ENCODE data around the gene SDHD. TPM values are rescaled to one million over a fixed set of nuclear protein-coding genes. Genes with fewer than 3 reads are reported as not detected.

SDHD gene
- polyA plus RNA-seq, 2 of the 4 experiments (the other 2 are of a cell fraction) = 86.3 to 91.5 TPM

Other genes starting within 250 kb of the SDHD start
- gene ALG9, start 215.3 kb upstream of the SDHD start, polyA plus RNA-seq (2011; rRNA removed) = 31.4 and 33.3 TPM in 2 replicates
- 15.0 to 15.8 TPM (median 15.3 TPM) in 3 replicates for gene ALG9, start 215.3 kb upstream of the SDHD start, polyA plus RNA-seq (2017; fragmentation: RNase III; extraction: RNeasy Plus Mini Kit Qiagen cat#74134 plus additional on column Dnase treatment)
- gene FDXACB1, start 207.7 kb upstream of the SDHD start, polyA plus RNA-seq (2011; rRNA removed) = 2.4 and 3.0 TPM in 2 replicates
- gene FDXACB1, start 207.7 kb upstream of the SDHD start, polyA plus RNA-seq (2017; fragmentation: RNase III; extraction: RNeasy Plus Mini Kit Qiagen cat#74134 plus additional on column Dnase treatment) = 1.9 to 2.1 TPM (median 2.1 TPM) in 3 replicates
- gene CFAP68, start 207.3 kb upstream of the SDHD start, polyA plus RNA-seq (2011; rRNA removed) = 59.7 and 84.6 TPM in 2 replicates
- gene CFAP68, start 207.3 kb upstream of the SDHD start, polyA plus RNA-seq (2017; fragmentation: RNase III; extraction: RNeasy Plus Mini Kit Qiagen cat#74134 plus additional on column Dnase treatment) = 36.3 to 40.3 TPM (median 36.5 TPM) in 3 replicates
- 1.1 and 3.1 TPM in 2 replicates for gene CRYAB, start 175.1 kb upstream of the SDHD start, polyA plus RNA-seq (2011; rRNA removed)
- 4.1 to 25.3 TPM (median 4.8 TPM) in 3 replicates for gene CRYAB, start 175.1 kb upstream of the SDHD start, polyA plus RNA-seq (2017; fragmentation: RNase III; extraction: RNeasy Plus Mini Kit Qiagen cat#74134 plus additional on column Dnase treatment)
- 0.07 TPM in 1 of 2 replicates, not detected in the other for gene HSPB2, start 174.1 kb upstream of the SDHD start, polyA plus RNA-seq (2011; rRNA removed)
- gene HSPB2, start 174.1 kb upstream of the SDHD start, polyA plus RNA-seq (2017; fragmentation: RNase III; extraction: RNeasy Plus Mini Kit Qiagen cat#74134 plus additional on column Dnase treatment) = not detected in 3 replicates
- gene C11orf52, start 168.0 kb upstream of the SDHD start, polyA plus RNA-seq (2011; rRNA removed) = 0.13 and 0.19 TPM in 2 replicates
- 0.08 TPM in 1 of 3 replicates, not detected in the others for gene C11orf52, start 168.0 kb upstream of the SDHD start, polyA plus RNA-seq (2017; fragmentation: RNase III; extraction: RNeasy Plus Mini Kit Qiagen cat#74134 plus additional on column Dnase treatment)
- 6.9 and 7.9 TPM in 2 replicates for gene DIXDC1, start 149.5 kb upstream of the SDHD start, polyA plus RNA-seq (2011; rRNA removed)
- gene DIXDC1, start 149.5 kb upstream of the SDHD start, polyA plus RNA-seq (2017; fragmentation: RNase III; extraction: RNeasy Plus Mini Kit Qiagen cat#74134 plus additional on column Dnase treatment) = 5.5 to 7.4 TPM (median 7.1 TPM) in 3 replicates
- 33.0 and 42.8 TPM in 2 replicates for gene DLAT, start 61.5 kb upstream of the SDHD start, polyA plus RNA-seq (2011; rRNA removed)
- gene DLAT, start 61.5 kb upstream of the SDHD start, polyA plus RNA-seq (2017; fragmentation: RNase III; extraction: RNeasy Plus Mini Kit Qiagen cat#74134 plus additional on column Dnase treatment) = 32.1 to 33.3 TPM (median 32.5 TPM) in 3 replicates
- gene PIH1D2, start 12.9 kb upstream of the SDHD start, polyA plus RNA-seq (2011; rRNA removed) = 1.4 and 1.9 TPM in 2 replicates
- 0.98 to 1.3 TPM (median 1.2 TPM) in 3 replicates for gene PIH1D2, start 12.9 kb upstream of the SDHD start, polyA plus RNA-seq (2017; fragmentation: RNase III; extraction: RNeasy Plus Mini Kit Qiagen cat#74134 plus additional on column Dnase treatment)
- gene NKAPD1, start 12.6 kb upstream of the SDHD start, polyA plus RNA-seq (2011; rRNA removed) = 14.3 and 20.1 TPM in 2 replicates
- gene NKAPD1, start 12.6 kb upstream of the SDHD start, polyA plus RNA-seq (2017; fragmentation: RNase III; extraction: RNeasy Plus Mini Kit Qiagen cat#74134 plus additional on column Dnase treatment) = 13.4 to 16.9 TPM (median 16.6 TPM) in 3 replicates
- 84.5 and 126 TPM in 2 replicates for gene TIMM8B, start 117 bp upstream of the SDHD start, polyA plus RNA-seq (2011; rRNA removed)
- gene TIMM8B, start 117 bp upstream of the SDHD start, polyA plus RNA-seq (2017; fragmentation: RNase III; extraction: RNeasy Plus Mini Kit Qiagen cat#74134 plus additional on column Dnase treatment) = 85.3 to 94.0 TPM (median 87.6 TPM) in 3 replicates
- gene IL18, start 77.2 kb downstream of the SDHD start, polyA plus RNA-seq (2011; rRNA removed) = 87.1 and 95.5 TPM in 2 replicates
- gene IL18, start 77.2 kb downstream of the SDHD start, polyA plus RNA-seq (2017; fragmentation: RNase III; extraction: RNeasy Plus Mini Kit Qiagen cat#74134 plus additional on column Dnase treatment) = 114 to 122 TPM (median 119 TPM) in 3 replicates
- not detected in 2 replicates for gene TEX12, start 80.5 kb downstream of the SDHD start, polyA plus RNA-seq (2011; rRNA removed)
- not detected in 3 replicates for gene TEX12, start 80.5 kb downstream of the SDHD start, polyA plus RNA-seq (2017; fragmentation: RNase III; extraction: RNeasy Plus Mini Kit Qiagen cat#74134 plus additional on column Dnase treatment)
- gene BCO2, start 88.6 kb downstream of the SDHD start, polyA plus RNA-seq (2011; rRNA removed) = 1.9 and 2.1 TPM in 2 replicates
- 0.79 to 1.8 TPM (median 1.3 TPM) in 3 replicates for gene BCO2, start 88.6 kb downstream of the SDHD start, polyA plus RNA-seq (2017; fragmentation: RNase III; extraction: RNeasy Plus Mini Kit Qiagen cat#74134 plus additional on column Dnase treatment)
- gene PTS, start 139.6 kb downstream of the SDHD start, polyA plus RNA-seq (2011; rRNA removed) = 34.0 and 48.5 TPM in 2 replicates
- 33.6 to 34.4 TPM (median 33.9 TPM) in 3 replicates for gene PTS, start 139.6 kb downstream of the SDHD start, polyA plus RNA-seq (2017; fragmentation: RNase III; extraction: RNeasy Plus Mini Kit Qiagen cat#74134 plus additional on column Dnase treatment)
- not detected in 2 replicates for gene PLET1, start 174.0 kb downstream of the SDHD start, polyA plus RNA-seq (2011; rRNA removed)
- gene PLET1, start 174.0 kb downstream of the SDHD start, polyA plus RNA-seq (2017; fragmentation: RNase III; extraction: RNeasy Plus Mini Kit Qiagen cat#74134 plus additional on column Dnase treatment) = not detected in 3 replicates